HG02973 (cell line): Measurements from ENCODE around the gene GARS1.
"Not testable (repeated sequence)": the region's sequence is repeated elsewhere in the genome, so short reads cannot be mapped to it uniquely, and the experiment has no call there.

Experiments
- ATAC-seq: cut with Tn5 transposase; IDR thresholded peaks from one replicate; pipeline ENCODE4 v1.9.1; 2021; ENCODE audit warnings: moderate library complexity; ENCODE audit not compliant: unreplicated experiment

GARS1 gene

DNA sequence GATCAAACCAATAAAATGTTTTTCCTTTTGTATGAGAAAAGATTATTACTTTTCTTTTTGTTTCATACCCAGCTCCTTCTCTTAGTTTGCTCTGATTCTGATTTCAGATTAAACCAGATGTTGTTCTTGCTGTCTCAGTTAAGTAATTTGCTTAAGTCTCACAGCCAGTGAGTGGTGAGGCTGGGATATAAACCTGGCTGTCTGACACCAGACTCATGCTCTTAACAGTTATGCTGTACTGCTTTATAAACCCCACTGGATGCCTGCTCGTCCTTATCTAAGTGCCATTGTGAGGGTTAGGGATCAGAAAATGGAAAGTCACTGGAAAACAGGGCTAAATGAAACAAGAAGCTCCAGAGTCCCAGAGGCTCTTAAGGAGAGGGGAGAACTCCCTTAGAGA, 24.3 kb downstream of the GARS1 start:
- ATAC-seq, result no peak

DNA sequence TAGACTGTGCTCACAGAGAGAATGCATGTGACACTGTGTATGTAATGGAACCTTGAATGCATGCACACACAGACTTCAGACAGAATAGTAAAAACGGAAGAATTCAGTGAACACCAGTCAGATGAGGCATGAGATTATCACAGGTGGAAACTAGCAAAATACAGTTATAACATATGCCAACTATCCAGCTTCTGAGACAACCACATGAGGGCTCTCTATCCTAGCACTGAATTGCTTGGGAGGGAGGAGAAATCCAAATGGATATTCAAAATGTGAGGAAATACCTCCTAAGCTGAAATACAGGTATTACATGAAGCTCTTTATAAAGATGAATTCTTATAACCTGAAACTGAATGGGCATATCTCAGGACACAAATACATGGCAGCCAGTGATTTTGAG, 30.6 kb downstream of the GARS1 start:
- no peak for ATAC-seq

DNA sequence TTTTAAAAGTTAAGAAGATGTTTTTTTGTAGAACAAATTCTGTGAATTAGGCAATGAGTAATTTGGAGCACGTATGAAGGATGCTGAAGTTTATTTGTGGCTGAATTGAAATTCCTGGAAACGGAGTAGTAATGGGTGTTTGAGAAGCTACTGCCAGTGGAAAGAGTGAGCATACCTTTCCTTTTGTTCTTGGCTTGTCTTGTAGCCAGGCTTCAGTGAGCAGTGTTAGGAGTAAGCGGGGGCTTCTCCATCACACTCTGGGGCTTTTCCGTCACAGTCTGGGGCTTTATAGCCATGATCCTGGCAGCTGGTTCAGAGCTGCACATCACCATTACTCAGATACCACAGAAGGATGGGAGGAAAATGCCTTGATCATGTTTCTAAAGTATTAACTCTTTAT, 32.3 kb downstream of the GARS1 start:
- no peak for ATAC-seq

DNA sequence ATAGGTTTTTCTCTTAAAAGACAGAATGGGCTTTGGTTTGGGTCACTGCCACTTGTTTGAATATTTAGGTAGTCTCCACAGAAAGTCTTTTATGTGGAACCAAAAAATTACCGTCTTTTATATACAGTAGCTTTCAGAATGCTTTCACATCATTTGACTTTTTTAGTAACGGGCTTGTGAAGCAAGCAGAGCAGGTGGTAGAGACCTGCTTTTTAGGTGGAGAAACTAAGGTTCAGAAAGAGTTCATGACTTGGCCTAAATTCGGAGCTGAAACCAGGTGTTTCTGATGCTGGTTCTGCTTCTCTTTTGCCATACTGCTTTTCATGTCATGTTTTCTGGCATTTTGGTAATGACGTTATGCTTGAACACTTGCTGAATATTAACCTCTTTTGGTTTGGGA, 36.3 kb downstream of the GARS1 start:
- no peak for ATAC-seq

DNA sequence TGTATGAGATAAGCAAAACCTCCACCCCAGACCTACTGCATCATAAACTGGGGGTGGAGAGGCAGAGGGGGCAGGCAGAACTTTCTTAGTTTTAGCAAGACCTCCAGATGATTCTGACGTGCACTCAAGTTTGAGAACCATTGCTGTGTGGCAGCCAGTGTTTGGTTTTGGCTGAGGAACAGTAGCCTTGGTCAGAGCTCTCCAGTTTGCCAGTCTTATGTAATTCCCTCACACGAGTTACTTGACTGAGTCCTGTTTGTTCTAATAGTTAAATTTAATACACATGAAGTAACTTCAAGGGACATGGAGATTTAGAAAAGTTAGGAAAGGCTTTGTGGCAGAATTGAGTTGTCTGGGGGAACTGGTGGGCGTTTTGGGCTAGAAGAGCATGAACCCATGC, 38.5 kb downstream of the GARS1 start:
- ATAC-seq, result no peak

DNA sequence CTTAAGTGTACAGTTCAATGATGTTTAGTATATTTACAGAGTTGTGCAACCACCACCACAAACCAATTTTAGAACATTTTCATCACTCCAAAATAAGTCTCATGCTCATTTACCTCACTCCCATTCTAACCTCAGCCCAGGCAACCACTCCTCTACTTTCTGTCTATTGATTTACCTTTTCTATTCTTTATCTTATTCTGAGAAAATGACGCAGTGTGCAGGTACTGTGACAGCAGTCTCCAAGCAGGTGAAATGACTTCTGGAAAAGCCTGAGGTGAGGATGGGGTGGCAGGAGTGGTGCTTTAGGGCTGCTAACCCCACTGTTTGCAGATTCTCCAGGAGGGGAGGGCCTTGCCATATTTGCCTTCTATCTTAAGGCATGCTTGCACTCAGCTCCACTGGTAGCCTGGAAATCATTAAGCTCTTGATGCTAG, 39.5 kb downstream of the GARS1 start:
- ATAC-seq, result no peak

DNA sequence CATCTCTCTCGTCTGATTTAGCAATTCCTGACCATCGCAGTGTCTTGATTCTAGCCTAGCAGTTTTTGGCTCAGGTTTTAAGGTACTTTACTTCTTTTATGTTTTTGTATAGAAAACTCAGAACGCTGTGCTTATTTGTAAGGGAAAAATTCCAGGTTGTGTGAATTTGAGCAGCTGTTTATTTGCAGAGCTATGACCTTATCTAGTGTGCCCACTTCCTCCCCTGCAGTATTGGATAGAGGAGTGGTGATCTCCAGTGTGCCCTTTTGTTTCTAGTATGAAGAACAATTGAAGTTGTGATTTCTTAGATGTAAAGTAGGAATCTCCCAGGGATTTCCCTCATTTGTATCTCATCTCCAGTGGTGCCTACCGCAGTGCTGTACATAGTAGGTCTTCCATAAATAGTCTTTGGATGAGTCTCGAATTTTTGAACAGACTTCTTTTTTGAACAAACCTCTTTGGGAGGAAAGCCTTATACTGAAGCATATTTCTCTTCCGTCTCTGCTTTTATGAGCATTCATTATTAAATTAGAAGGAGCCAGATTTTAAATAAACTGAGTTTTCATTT, 40.0 kb downstream of the GARS1 start:
- no peak for ATAC-seq

DNA sequence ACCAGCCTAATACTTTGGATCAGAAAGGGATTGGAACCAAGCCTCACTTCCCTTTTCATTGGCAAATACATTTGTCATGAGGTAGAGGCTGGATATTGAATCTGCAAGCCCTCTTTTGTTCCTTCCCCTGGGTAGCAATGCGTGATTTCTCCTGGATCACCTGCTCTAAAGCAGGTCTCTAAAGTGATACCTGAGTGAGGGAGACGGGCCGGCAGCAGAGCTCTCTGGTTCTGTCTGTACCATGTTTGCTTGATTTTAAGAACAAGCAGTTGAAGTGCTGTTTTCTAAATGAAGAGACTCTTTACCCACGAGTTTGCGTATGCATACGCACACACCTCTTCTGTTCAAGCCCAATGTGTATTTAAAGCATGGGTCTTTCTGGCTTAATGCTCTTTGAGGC, 41.1 kb downstream of the GARS1 start:
- ATAC-seq, result no peak

DNA sequence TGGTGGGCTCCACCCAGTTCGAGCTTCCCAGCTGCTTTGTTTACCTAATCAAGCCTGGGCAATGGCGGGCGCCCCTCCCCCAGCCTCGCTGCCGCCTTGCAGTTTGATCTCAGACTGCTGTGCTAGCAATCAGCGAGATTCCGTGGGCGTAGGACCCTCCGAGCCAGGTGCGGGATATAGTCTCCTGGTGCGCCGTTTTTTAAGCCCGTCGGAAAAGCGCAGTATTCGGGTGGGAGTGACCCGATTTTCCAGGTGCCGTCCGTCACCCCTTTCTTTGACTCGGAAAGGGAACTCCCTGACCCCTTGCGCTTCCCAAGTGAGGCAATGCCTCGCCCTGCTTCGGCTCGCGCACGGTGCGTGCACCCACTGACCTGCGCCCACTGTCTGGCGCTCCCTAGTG, 47.6 kb downstream of the GARS1 start:
- not testable (repeated sequence) for ATAC-seq

DNA sequence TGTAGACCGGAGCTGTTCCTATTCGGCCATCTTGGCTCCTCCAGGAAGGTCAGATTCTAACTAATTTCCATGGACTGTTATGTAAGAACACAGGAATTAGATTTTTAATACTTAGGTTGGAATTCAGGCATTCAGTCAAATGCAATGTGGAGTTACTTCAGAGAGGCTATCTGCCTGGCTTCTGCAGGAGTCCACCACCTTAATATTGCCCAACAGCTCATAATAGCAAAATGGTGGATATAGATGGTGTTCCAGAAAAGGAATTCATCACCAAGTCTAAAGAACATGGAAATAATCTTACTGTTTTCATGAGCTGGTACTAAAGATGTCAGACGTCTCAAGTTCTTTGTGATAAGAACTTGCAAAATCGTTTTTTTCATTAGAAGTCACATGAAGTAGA, 48.1 kb downstream of the GARS1 start:
- ATAC-seq, result no peak

DNA sequence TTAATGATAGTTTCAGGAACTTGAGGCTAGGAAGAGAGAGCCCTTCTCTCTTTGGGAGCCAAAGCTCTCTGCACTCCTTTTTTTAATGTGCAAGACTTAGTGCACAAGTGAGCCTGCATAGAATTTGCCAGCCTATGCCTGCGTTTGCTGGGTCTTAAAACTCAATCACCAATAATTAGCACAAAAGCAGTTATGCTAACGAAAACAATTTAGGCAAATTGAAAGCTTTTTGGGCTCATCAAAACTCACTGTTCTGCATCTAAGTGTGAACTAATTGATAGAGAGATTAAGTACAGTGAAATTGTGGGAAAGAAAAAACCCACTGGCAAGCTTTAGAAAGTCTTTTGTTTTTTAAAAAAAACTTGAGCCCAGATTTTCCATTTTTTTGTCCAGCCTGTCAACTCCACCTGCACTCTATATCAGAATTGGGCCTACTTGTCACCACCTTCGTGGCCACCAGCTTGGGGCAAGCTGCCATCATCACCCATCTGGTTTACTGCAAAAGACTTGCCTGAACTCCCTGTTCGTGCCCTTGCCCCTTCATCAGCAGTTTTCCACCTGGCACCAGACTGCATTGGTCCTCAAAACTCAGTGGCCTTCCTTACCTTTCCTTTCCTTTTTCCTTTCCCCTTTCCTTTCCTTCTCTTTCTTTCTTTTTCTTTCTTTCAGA, 49.7 kb downstream of the GARS1 start:
- no peak for ATAC-seq

DNA sequence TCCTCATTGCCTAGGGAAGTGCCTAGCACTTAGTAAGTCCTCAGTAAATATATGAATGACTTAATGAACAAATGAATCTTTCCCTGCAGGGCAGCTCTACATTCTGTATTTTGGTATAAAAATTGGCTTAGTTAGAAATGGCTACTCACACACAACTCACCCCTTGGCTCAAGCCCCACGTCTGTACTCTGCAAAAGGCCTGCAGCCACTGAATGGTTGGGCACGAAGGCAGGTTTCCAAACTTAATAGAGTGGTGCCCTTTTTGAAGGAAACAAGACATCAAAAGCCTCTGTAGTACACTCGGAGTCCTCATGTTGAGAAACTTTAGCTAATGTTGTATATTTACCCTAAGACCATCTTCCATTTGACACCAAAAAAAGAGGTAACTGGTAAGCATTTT, 51.0 kb downstream of the GARS1 start:
- ATAC-seq, result no peak

DNA sequence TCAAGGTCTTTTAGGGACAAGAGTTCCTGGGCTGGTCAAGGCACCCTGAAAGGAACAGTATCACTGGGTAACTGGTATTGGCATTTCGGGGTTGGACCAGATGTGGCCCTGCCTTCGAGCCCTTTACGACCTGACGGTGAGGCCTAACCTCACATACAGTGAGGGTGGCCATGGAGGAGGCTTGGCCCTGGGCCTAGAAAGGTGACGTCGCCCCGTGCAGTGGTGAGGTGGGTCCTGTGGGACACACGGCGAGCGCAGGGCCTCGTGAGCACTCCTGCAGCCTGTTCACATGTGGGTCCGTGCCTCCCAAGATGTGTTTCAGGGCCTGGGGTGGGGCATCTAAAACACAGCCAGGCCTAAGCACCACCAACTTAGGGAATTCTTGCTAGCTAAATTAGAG, 51.5 kb downstream of the GARS1 start:
- no peak for ATAC-seq

DNA sequence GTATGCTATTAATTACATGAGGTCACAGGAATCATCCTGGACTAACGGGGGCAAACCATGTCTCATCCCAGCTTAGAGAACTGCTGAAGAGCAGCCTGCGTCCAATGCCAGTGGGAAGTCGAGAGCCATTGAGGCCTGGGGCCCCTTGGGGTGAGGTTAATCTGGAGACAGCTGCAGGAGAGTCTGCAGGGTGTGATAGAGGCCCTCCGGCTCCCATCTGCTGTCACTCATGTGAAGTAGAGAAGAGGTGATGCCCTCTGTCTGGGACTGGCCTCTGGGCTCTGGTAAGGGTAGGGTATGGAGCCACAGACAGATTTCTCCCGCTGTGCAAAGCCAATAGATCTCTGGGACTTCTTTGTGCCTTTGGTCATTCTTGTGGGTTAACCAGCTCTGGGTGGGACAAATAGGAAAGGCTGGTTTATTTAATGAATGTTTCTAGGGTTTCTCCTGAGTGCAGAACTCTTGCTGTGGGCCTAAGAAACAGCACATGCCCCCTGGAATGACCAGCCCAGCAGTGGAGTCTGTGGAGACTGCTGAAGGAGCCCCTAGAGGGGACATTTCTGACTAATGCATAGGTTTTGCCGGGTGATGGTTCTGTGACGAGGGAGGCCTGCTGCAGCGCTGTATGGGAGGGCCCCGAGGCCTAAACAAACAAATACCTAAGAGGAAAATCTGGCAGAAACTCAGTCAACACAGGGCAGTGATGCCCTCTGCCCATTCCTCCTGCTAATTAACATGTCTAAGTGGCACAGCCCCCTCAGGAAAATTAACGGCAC, 53.1 kb downstream of the GARS1 start:
- ATAC-seq, result no peak

DNA sequence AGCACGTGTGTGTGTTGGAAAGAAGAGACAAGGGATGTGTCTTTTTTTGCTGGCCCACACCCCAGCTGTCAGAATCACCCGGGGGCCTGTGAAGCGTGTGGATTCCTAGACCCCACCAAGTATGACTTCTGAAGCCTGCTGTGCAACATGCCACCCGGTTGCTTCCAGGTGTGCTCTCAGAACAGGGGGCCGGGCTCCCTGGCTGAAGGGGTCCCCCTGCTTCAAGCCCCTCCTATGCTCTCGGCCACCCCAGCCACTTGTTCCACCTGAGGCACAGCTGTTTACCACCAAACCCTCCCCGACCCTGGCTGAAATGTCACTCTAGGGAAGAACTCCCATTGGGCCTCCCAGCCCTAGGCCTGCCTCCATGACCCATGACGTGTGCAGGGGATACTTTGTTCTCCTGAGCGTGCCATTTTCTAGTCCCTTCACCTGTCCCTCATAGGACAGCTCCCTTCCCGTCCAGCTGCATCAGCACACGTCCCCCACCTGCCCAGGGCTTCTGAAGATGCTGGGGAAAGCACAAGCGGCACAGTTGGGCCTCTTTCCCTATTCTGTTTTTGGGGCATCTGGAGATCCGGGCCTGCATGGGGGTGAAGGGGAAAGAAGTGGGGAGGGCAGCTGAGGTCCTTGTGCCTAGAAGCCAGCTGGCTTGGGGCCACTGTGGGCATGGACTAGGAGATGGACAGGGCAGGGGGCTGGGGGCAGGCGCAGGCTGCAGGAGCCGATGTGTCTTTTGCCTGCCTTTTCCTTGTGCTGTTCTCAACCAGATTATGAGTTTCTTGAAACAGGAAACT, 54.3 kb downstream of the GARS1 start:
- no peak for ATAC-seq

DNA sequence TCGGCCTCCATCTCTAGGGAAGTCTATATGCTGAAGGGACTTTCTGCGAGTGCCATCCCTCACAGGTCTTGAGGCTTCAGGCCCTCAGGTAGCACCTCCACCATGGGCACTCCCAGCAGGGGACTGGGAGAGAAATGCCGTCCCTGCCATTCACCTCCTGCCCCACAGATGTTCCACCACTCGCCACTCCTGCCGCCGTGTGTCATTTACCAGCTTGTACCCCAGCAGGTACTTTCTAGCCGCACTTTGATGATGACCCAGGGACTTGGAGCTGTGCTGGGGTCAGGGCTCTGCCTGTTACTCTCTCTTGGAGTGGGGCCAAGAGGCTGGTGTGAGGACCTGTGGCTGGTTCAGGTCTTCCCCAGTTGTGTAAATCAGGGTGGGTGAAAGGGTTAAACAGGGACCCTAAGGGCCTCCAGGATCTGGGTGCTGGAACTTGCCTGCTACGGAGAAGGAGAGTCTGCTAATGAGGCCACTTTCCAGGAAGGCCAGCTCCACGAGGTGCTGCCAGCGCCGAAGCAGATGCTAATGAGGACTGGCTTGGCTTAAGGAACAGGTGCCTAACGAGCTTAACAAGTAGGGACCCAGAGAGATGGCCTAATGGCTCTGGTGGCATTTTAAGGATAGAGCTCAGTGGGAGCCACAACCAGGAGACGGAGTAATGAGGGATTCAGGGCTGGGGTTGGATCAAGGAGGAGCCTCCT, 55.2 kb downstream of the GARS1 start:
- ATAC-seq, result no peak

DNA sequence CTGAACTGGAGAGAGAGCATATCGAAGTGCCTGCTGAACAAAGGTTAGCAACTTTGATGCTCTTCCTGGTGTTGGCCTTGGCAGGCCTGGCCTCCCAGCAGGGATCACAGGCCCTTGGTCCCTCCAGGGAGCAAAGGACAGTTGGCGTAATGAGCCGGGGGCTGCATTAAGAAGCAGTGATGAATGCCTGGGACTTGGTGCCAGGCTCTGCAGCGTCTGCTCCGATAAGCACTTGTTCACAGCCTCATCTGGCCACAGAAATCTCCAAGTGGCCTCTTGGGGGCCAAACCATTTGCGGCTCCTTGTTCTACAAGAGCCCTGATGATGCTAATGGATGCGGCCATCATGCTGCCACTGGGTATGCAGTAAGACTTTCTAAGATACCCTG, 55.7 kb downstream of the GARS1 start:
- no peak for ATAC-seq

DNA sequence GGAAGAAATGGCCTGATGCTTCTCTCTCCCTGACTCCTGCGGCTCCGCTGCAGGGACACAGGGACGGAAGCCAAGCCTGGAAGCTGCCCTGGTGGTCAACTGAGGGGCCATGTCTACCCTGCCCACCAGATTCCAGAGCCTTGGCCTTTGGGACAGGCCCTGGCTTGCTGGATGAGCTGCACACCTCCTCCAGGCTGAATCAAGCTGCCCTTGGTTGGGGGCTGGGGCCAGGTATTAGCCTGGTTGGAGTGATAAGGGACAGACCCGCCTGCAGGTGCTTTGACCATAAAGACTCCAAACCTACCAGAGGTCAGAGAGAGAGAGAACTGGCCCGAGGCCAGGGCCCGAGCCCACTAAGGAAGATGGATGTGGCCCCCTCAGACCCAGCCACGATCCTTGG, 57.5 kb downstream of the GARS1 start:
- ATAC-seq, result no peak

DNA sequence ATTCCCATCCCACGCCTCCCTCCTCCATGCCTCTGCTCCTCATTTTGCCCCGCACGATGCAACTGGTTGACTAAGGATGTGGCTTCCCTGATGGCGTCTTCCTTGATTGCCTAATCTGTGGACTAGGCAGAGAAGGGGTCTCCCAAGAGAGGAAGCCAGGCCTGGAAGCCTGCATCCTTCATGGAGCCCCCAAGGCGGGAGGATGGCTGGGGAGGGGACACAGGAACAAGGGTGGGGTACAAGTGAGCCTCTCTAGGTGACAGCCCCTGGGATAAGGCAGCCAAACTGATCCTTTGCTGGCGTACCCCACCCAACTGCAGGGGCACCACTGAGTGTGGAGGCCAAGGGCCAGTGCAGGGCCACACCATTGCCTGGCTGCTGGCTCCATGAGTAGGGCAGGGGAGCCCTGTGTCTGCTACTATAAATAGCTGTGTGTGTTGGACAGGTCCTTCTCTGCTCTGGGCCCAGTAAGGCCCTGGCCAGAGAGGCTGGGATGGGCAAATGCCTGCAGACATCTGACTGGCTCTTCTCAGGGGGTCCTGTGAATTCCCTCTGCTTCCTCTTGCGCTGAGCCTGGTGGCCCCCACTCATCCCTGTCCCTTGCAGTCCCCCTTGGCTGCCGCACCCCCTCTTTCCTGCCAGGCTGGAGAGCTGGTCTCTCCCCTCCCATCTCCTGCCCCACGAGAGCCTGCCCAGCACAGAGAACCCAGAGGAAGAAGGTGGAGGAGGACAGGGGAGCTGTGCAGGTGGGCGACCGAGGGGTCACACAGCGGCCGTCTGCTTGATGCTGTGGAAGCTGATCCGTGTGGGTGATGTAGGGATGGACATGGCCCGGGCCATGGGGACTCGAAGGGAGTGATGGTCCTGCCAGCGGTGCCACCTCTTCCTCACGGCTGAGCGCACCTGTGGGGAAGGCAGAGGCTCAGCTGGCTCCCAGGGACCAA, 58.3 kb downstream of the GARS1 start:
- no peak for ATAC-seq
